PC-3 (cell line): ENCODE data around the gene OMG. TPM values are rescaled to one million over a fixed set of nuclear protein-coding genes. Genes with fewer than 3 reads are reported as not detected.

Experiments
- ATAC-seq: fragments of 200-7000 bp; cut with Tn5 transposase; 2 replicates; pipeline ENCODE4 v1.9.1; 2020; ENCODE audit warnings: mild to moderate bottlenecking, moderate library complexity
- BruUV-seq: library from RNA; stranded (reverse); fragments of 400-500 nt; replicated peaks from 2 replicates; lab custom pipeline; 2021; lab: Mats Ljungman, UMichigan
- CTCF ChIA-PET: fragments of 300-600 bp; sonication (Branson Sonifier 250); formaldehyde crosslinking; loops from one replicate; lab custom pipeline; 2022; ENCODE audit warnings: antibody characterized with exemption; lab: Charles Lee
- POLR2A ChIA-PET: fragments of 300-600 bp; sonication (Branson Sonifier 250); formaldehyde crosslinking; loops from one replicate; lab custom pipeline; 2022; ENCODE audit warnings: antibody characterized with exemption; ENCODE audit not compliant: unreplicated experiment; lab: Charles Lee
- DNase-seq: peaks from one replicate; pipeline ENCODE4 v3.0.0-alpha.2; 2015
- H2AFZ ChIP-seq: fragments of 300-600 bp; sonication (generic); 2 replicates; pipeline ENCODE4 v1.6.0; 2016; ENCODE audit warnings: antibody characterized with exemption, low read length
- H3F3A ChIP-seq: fragments of 300-600 bp; sonication (generic); one replicate; pipeline ENCODE4 v1.6.0; 2017; ENCODE audit warnings: antibody characterized with exemption, low read length, control low read depth, mild to moderate bottlenecking; ENCODE audit not compliant: unreplicated experiment
- H3K27ac ChIP-seq: fragments of 300-600 bp; sonication (generic); 2 replicates; pipeline ENCODE4 v1.5.1; 2016; ENCODE audit warnings: mild to moderate bottlenecking, low read length
- H3K27me3 ChIP-seq: fragments of 300-600 bp; sonication (generic); 2 replicates; pipeline ENCODE4 v1.6.1; 2016; ENCODE audit warnings: low read length, mixed read lengths
- H3K36me3 ChIP-seq: fragments of 300-600 bp; sonication (generic); 2 replicates; pipeline ENCODE4 v1.6.1; 2016; ENCODE audit warnings: low read depth, mixed run types, low read length, mixed read lengths
- H3K4me1 ChIP-seq: fragments of 300-600 bp; sonication (generic); 2 replicates; pipeline ENCODE4 v1.5.1; 2016; ENCODE audit warnings: low read length; ENCODE audit not compliant: insufficient read depth
- H3K4me2 ChIP-seq: fragments of 300-600 bp; sonication (generic); 2 replicates; pipeline ENCODE4 v1.6.0; 2016; ENCODE audit warnings: low read length
- H3K4me3 ChIP-seq: fragments of 300-600 bp; sonication (generic); 2 replicates; pipeline ENCODE4 v1.5.1; 2016; ENCODE audit warnings: mild to moderate bottlenecking, low read length, mixed read lengths
- H3K79me2 ChIP-seq: fragments of 300-600 bp; sonication (generic); 2 replicates; pipeline ENCODE4 v1.6.1; 2017; ENCODE audit warnings: low read length, mixed read lengths
- H3K9ac ChIP-seq: fragments of 300-600 bp; sonication (generic); 2 replicates; pipeline ENCODE4 v1.6.0; 2016; ENCODE audit warnings: mild to moderate bottlenecking, low read length
- H3K9me2 ChIP-seq: fragments of 300-600 bp; sonication (generic); replicated peaks from 2 replicates; pipeline ENCODE4 v1.6.1; 2016; ENCODE audit warnings: mixed run types, low read length, mixed read lengths
- H3K9me3 ChIP-seq: fragments of 300-600 bp; sonication (generic); 2 replicates; pipeline ENCODE4 v1.6.1; 2016; ENCODE audit warnings: low read length, mixed read lengths
- H4K20me1 ChIP-seq: fragments of 300-600 bp; sonication (generic); 2 replicates; pipeline ENCODE4 v1.6.1; 2016; ENCODE audit warnings: low read length, mixed read lengths
- CTCF ChIP-seq: fragments of 300-600 bp; sonication (generic); conservative IDR thresholded peaks from 2 replicates; pipeline ENCODE4 v1.5.1; 2017; ENCODE audit warnings: antibody characterized with exemption, low read depth, mild to moderate bottlenecking, low read length
- EZH2 ChIP-seq: fragments of 300-600 bp; sonication (generic); IDR thresholded peaks from one replicate; pipeline ENCODE4 v1.6.1; 2017; ENCODE audit warnings: antibody characterized with exemption, mild to moderate bottlenecking, low read length; ENCODE audit not compliant: unreplicated experiment
- EZH2phosphoT487 ChIP-seq: fragments of 300-600 bp; sonication (generic); IDR thresholded peaks from 2 replicates; pipeline ENCODE4 v1.6.1; 2018; ENCODE audit warnings: mild to moderate bottlenecking, antibody characterized with exemption, low read length, borderline replicate concordance
- intact Hi-C: fragments of 100-400 bp; cut with micrococcal nuclease; formaldehyde crosslinking; loops from 2 replicates; pipeline ENCODE4 v1.9.0; 2023
- total RNA-seq: library from RNA; depleted of rRNA; stranded (reverse); fragments of >200 nt; gene quantifications from 2 replicates; pipeline ENCODE4 v1.2.3, GENCODE V29; 2014

OMG gene
- total RNA-seq, 1 experiment from 2014 or later: not detected

- H3K27me3 ChIP-seq: no peaks in the 10 kb centered on the region
- no peaks in the 10 kb centered on the region for H4K20me1 ChIP-seq
- H3K9me2 ChIP-seq: no peaks in the 10 kb centered on the region
- POLR2A ChIA-PET: no interaction called here
- TF ChIP-seq CTCF (no peak), EZH2 (no peak), EZH2phosphoT487 (no peak)
- ATAC-seq (no peak), DNase-seq (no peak)
- no peak overlapping the region for H3K9ac ChIP-seq
- no peaks in the 10 kb centered on the region for H3K9me3 ChIP-seq
- H2AFZ ChIP-seq: no peak overlapping the region
- no peak overlapping the region for H3K27ac ChIP-seq
- no peak overlapping the region for H3K4me2 ChIP-seq
- CTCF ChIA-PET: no interaction called here
- no peak overlapping the region for H3K4me3 ChIP-seq
- H3F3A ChIP-seq: no peaks in the 10 kb centered on the region
- H3K4me1 ChIP-seq: peaks cover 17% of the 10 kb centered on the region
- no peaks in the 10 kb centered on the region for H3K79me2 ChIP-seq
- BruUV-seq: no TSS peak
- no peaks in the 10 kb centered on the region for H3K36me3 ChIP-seq
- intact Hi-C loops: loop anchor here (10.0 kb wide), 1 partner anchor 53 kb away; no protein-coding TSS in a partner anchor
Measured at GRCh38 chr17:31311526-31311925, 14.5 kb upstream of the OMG start.

GRCh38 chr17:31310886-31311285 lies 13.8 kb upstream of the OMG start:
- H3K9ac ChIP-seq: no peak overlapping the region
- no peak for ATAC-seq
- H3K9me3 ChIP-seq: no peaks in the 10 kb centered on the region
- H3F3A ChIP-seq: no peaks in the 10 kb centered on the region
- DNase-seq: no peak
- TF ChIP-seq EZH2: no peak
- TF ChIP-seq CTCF: no peak
- TF ChIP-seq EZH2phosphoT487: no peak
- no TSS peak for BruUV-seq
- ChIA-PET CTCF (no interaction called here), POLR2A (no interaction called here)
- H3K36me3 ChIP-seq: no peaks in the 10 kb centered on the region
- no peak overlapping the region for H3K4me2 ChIP-seq
- H3K79me2 ChIP-seq: no peaks in the 10 kb centered on the region
- H3K27ac ChIP-seq: no peak overlapping the region
- H2AFZ ChIP-seq: no peak overlapping the region
- peaks cover 17% of the 10 kb centered on the region for H3K4me1 ChIP-seq
- H3K27me3 ChIP-seq: no peaks in the 10 kb centered on the region
- no peaks in the 10 kb centered on the region for H4K20me1 ChIP-seq
- no peaks in the 10 kb centered on the region for H3K9me2 ChIP-seq
- no peak overlapping the region for H3K4me3 ChIP-seq
- intact Hi-C loops: loop anchor here (10.0 kb wide), 1 partner anchor 54 kb away; no protein-coding TSS in a partner anchor

DNA sequence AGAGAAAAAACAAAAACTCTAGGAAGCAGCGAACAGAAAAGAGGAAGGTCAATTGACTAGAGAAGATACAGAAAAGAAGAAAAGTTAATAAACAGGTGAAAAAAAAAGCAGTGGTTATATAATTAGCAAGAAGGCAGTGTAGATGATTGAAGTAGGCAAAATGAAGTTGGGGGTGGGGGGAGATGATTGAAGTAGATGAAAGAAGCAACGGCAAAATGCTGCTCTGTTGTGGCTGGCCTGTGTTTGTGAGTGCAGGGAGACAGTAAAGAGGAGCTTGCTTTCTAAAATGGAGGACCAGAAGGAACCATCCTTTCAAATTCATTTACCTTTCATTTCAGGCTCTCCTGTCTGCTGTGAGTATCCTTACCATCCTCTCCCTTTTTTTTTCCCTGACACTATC lies 13.2 kb upstream of the OMG start:
- intact Hi-C loops: loop anchor here (10.0 kb wide), 1 partner anchor 55 kb away; no protein-coding TSS in a partner anchor
- ATAC-seq: no peak
- no TSS peak for BruUV-seq
- Histone ChIP-seq H3K9me3 (no peaks in the 10 kb centered on the region), H3F3A (no peaks in the 10 kb centered on the region), H3K36me3 (no peaks in the 10 kb centered on the region), H2AFZ (no peak overlapping the region), H3K79me2 (no peaks in the 10 kb centered on the region), H4K20me1 (no peaks in the 10 kb centered on the region), H3K4me3 (no peak overlapping the region), H3K4me1 (peaks cover 17% of the 10 kb centered on the region), H3K27me3 (no peaks in the 10 kb centered on the region), H3K9me2 (no peaks in the 10 kb centered on the region), H3K27ac (no peak overlapping the region), H3K9ac (no peak overlapping the region), H3K4me2 (no peak overlapping the region)
- DNase-seq: no peak
- CTCF ChIA-PET: no interaction called here
- POLR2A ChIA-PET: no interaction called here
- TF ChIP-seq EZH2phosphoT487 (no peak), EZH2 (no peak), CTCF (no peak)
